Measurements from ENCODE around the gene PEX7. TPM values are rescaled to one million over a fixed set of nuclear protein-coding genes. Genes with fewer than 3 reads are reported as not detected.

The PEX7 gene
- total RNA-seq, 4 donors from 2014 or later: 4.7 to 9.7 (median 6.9) TPM

GRCh38 chr6:136816656-136817055, 5.7 kb upstream of the PEX7 start:
- no peak for TF ChIP-seq CTCF (IDR thresholded peaks at IDR 0.05)
- no peak for ATAC-seq (ENCODE audit: low FRiP score)

GRCh38 chr6:136820561-136820960, 1.8 kb upstream of the PEX7 start:
- no peak for TF ChIP-seq CTCF (IDR thresholded peaks at IDR 0.05)
- no peak for DNase-seq (ENCODE audit: low spot score)
- ATAC-seq (ENCODE audit: low FRiP score): no peak

More at GRCh38 chr6:136816656-136817055, 5.7 kb upstream of the PEX7 start:
- no peak for DNase-seq (ENCODE audit: low spot score)

- peak; percentile 39 for ATAC-seq (ENCODE audit: low FRiP score)
- TF ChIP-seq CTCF (IDR thresholded peaks at IDR 0.05): no peak
- no peak for DNase-seq (ENCODE audit: low spot score)
These were observed 381 bp upstream of the PEX7 start for GRCh38 chr6:136822046-136822375.

GRCh38 chr6:136823128-136823660, 802 bp downstream of the PEX7 start:
- no peak for DNase-seq (ENCODE audit: low spot score)
- ATAC-seq (ENCODE audit: low FRiP score): no peak

GRCh38 chr6:136826216-136826615, 3.8 kb downstream of the PEX7 start:
- TF ChIP-seq CTCF (IDR thresholded peaks at IDR 0.05): no peak
- ATAC-seq (ENCODE audit: low FRiP score) (no peak), DNase-seq (ENCODE audit: low spot score) (no peak)

More at GRCh38 chr6:136823128-136823660, 802 bp downstream of the PEX7 start:
- TF ChIP-seq CTCF (IDR thresholded peaks at IDR 0.05): no peak

GRCh38 chr6:136831873-136832562, 9.6 kb downstream of the PEX7 start:
- no peak for TF ChIP-seq CTCF (IDR thresholded peaks at IDR 0.05)
- DNase-seq (ENCODE audit: low spot score) (no peak), ATAC-seq (ENCODE audit: low FRiP score) (no peak)
